Skeletal muscle satellite cell (primary cell): ENCODE data around the gene TCTA. TPM values are rescaled to one million over a fixed set of nuclear protein-coding genes. Genes with fewer than 3 reads are reported as not detected.

Experiments used
- H3K27me3 ChIP-seq: 2 replicates; pipeline ENCODE4 v1.7.0; 2013; ENCODE audit warnings: low read length; ENCODE audit not compliant: control insufficient read depth, insufficient read depth
- H3K36me3 ChIP-seq: 2 replicates; pipeline ENCODE4 v1.7.0; 2013; ENCODE audit warnings: mild to moderate bottlenecking, control low read depth, low read length; ENCODE audit not compliant: insufficient read depth
- H3K4me1 ChIP-seq: 2 replicates; pipeline ENCODE4 v1.7.0; 2013; ENCODE audit warnings: low read length; ENCODE audit not compliant: control insufficient read depth, insufficient read depth
- H3K4me2 ChIP-seq: 2 replicates; pipeline ENCODE4 v1.7.0; 2013; ENCODE audit warnings: mild to moderate bottlenecking, low read length
- H3K4me3 ChIP-seq: 2 replicates; pipeline ENCODE4 v1.7.0; 2013; ENCODE audit warnings: low read length
- H3K9ac ChIP-seq: 2 replicates; pipeline ENCODE4 v1.7.0; 2013; ENCODE audit warnings: mild to moderate bottlenecking, low read depth, low read length, moderate library complexity
- H3K9me3 ChIP-seq: replicated peaks from 2 replicates; pipeline ENCODE4 v1.7.0; 2013; ENCODE audit warnings: mild to moderate bottlenecking, control low read depth, low read length
- total RNA-seq: library from RNA; depleted of rRNA; stranded (reverse); fragments of >200 nt; gene quantifications from 2 replicates; pipeline ENCODE4 v1.2.3, GENCODE V29; 2012; rRNA removed

The TCTA gene, protein sequence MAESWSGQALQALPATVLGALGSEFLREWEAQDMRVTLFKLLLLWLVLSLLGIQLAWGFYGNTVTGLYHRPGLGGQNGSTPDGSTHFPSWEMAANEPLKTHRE
- 16.8 and 17.7 TPM in 2 replicates for total RNA-seq

- H3K27me3 ChIP-seq: no peaks in the 10 kb centered on the region
- H3K4me2 ChIP-seq: peak within 1 kb of the TSS; percentile 97
- H3K9ac ChIP-seq: peak within 1 kb of the TSS; percentile 100
- peak within 1 kb of the TSS; percentile 89 for H3K4me3 ChIP-seq
- H3K36me3 ChIP-seq: peaks cover 16% of the 10 kb centered on the region
- no peaks in the 10 kb centered on the region for H3K9me3 ChIP-seq
- H3K4me1 ChIP-seq: peaks cover 29% of the 10 kb centered on the region
Observed at GRCh38 chr3:49411968-49412631, at the start of gene TCTA, which contains the start of gene RHOA. Gene TCTA, plus strand, starts transcription at chr3:49412423. Its CDS starts 4 bp downstream, at chr3:49412427. Gene RHOA, minus strand, starts transcription at chr3:49411976. Its CDS starts 36,387 bp downstream, at chr3:49375589.

GRCh38 chr3:49362561-49362960 is 49.7 kb upstream of the TCTA start:
- Histone ChIP-seq H3K27me3 (no peaks in the 10 kb centered on the region), H3K36me3 (peaks cover 67% of the 10 kb centered on the region), H3K9me3 (no peaks in the 10 kb centered on the region), H3K9ac (no peak overlapping the region), H3K4me1 (peaks cover 39% of the 10 kb centered on the region), H3K4me3 (no peak overlapping the region), H3K4me2 (no peak overlapping the region)

DNA sequence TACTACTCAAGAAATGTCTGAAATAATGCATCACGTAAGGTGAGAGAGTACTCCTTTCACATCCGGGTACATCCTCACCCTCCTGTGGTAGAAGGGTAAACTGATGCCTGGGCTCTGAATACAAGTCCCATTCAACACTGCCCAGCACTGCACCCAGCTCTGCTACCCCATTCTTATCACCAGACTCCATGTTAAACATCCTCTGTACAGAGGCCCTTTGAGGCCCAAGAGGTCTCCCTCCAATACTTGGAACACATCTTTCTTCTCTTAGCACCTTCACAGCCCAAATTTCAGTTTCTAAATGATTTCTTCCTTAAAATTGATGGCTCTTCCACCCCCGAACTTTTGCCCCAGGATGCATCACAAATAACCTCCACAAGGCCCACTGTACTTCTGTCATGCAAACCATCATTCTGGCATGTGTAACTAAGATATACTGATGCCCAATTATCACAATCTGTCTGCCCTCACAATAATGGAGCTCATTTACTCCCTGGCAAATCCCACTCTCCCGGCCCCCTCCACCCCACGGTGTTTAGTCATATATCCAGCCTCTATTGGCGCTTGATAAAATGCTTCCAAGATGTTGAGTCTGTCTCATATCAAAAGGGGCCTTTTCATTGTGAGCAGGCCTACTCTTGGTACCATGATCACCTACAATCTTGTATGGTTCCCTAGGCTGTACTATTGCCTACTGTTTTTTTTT is 41.5 kb upstream of the TCTA start:
- no peaks in the 10 kb centered on the region for H3K27me3 ChIP-seq
- H3K4me2 ChIP-seq: no peak overlapping the region
- H3K36me3 ChIP-seq: peaks cover 77% of the 10 kb centered on the region

GRCh38 chr3:49371946-49372345 is 40.3 kb upstream of the TCTA start:
- no peaks in the 10 kb centered on the region for H3K9me3 ChIP-seq
- H3K4me1 ChIP-seq: no peaks in the 10 kb centered on the region
- no peak overlapping the region for H3K4me3 ChIP-seq
- peaks cover 69% of the 10 kb centered on the region for H3K36me3 ChIP-seq
- no peaks in the 10 kb centered on the region for H3K27me3 ChIP-seq
- no peak overlapping the region for H3K4me2 ChIP-seq
- H3K9ac ChIP-seq: no peak overlapping the region

More for the DNA sequence above, 41.5 kb upstream of the TCTA start:
- no peak overlapping the region for H3K9ac ChIP-seq
- H3K4me3 ChIP-seq: no peak overlapping the region
- H3K9me3 ChIP-seq: no peaks in the 10 kb centered on the region
- no peaks in the 10 kb centered on the region for H3K4me1 ChIP-seq

DNA sequence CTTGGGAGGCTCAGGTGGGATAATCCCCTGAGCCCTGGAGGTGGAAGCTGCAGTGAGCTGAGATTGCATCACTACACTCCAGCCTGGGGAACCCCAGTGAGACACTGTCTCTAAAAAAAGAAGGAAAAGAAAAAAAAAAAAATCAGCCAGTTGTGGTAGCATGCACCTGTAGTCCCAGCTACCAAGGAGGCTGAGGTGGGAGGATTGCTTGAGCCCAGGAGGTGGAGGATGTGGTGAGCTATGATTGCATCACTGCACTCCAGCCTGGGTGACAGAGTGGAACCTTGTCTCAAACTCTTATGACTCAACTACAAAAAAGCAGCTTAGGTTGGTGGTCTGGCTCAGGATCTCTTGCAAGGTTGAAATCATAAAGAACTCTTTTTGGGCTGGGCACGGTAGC is 34.7 kb upstream of the TCTA start:
- Histone ChIP-seq H3K9ac (no peak overlapping the region), H3K4me1 (peaks cover 20% of the 10 kb centered on the region), H3K36me3 (peaks cover 33% of the 10 kb centered on the region), H3K4me3 (peak overlapping the region; percentile 23), H3K4me2 (peak overlapping the region; percentile 46), H3K27me3 (no peaks in the 10 kb centered on the region), H3K9me3 (no peaks in the 10 kb centered on the region)

DNA sequence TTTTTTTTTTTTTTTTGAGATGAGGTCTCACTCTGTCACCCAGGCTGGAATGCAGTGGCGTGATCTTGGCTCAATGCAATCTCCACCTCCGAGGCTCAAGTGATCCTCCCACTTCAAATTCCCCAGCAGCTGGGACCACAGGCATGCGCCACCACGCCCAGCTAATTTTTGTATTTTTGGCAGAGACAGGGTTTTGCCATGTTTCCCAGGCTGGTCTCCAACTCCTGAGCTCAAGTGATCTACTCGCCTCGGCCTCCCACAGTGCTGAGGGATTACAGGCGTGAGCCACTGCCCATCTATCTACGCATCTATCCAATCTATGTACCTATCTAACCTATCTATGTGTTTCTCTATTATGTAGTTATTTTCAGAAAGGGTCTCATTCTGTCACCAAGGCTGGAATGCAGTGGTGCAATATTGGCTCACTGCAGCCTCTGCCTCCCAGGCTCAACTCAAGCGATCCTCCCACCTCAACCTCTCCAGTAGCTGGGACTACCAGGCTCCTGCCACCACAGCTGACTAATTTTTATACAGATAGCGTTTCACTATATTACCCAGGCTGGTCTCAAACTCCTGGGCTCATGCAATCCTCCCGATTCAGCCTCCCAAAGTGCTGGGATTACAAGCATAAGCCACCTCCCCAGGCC is 33.9 kb upstream of the TCTA start:
- peaks cover 25% of the 10 kb centered on the region for H3K36me3 ChIP-seq
- peak overlapping the region; percentile 53 for H3K4me2 ChIP-seq
- H3K27me3 ChIP-seq: no peaks in the 10 kb centered on the region
- no peaks in the 10 kb centered on the region for H3K9me3 ChIP-seq
- H3K4me3 ChIP-seq: peak overlapping the region; percentile 33
- H3K4me1 ChIP-seq: peaks cover 20% of the 10 kb centered on the region
- peak overlapping the region; percentile 32 for H3K9ac ChIP-seq

- Histone ChIP-seq H3K9ac (no peak overlapping the region), H3K9me3 (no peaks in the 10 kb centered on the region), H3K4me1 (peaks cover 26% of the 10 kb centered on the region), H3K27me3 (no peaks in the 10 kb centered on the region), H3K4me2 (no peak overlapping the region), H3K4me3 (no peak overlapping the region), H3K36me3 (peaks cover 11% of the 10 kb centered on the region)
Observed at GRCh38 chr3:49383387-49383786, 28.8 kb upstream of the TCTA start.

DNA sequence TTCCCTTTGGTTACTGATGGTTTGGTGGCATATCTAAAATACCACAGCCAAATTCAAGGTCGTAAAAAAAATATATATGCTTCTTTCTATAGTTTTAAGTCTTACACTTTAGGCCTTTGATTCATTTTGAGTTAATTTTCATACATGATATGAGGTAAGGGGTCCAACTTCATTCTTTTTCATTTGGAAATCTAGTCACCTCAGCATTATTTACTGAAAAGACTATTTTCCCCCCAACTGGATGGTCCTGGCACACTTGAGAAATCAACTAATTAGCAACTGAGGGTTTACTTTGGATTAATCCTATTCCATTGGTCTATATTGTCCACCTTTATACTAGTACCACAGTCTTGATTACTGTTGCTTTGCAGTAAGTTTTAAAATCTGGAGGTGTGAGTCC is 26.6 kb upstream of the TCTA start:
- Histone ChIP-seq H3K36me3 (peaks cover 18% of the 10 kb centered on the region), H3K9ac (no peak overlapping the region), H3K9me3 (no peaks in the 10 kb centered on the region), H3K4me3 (no peak overlapping the region), H3K4me2 (no peak overlapping the region), H3K27me3 (no peaks in the 10 kb centered on the region), H3K4me1 (peaks cover 14% of the 10 kb centered on the region)

DNA sequence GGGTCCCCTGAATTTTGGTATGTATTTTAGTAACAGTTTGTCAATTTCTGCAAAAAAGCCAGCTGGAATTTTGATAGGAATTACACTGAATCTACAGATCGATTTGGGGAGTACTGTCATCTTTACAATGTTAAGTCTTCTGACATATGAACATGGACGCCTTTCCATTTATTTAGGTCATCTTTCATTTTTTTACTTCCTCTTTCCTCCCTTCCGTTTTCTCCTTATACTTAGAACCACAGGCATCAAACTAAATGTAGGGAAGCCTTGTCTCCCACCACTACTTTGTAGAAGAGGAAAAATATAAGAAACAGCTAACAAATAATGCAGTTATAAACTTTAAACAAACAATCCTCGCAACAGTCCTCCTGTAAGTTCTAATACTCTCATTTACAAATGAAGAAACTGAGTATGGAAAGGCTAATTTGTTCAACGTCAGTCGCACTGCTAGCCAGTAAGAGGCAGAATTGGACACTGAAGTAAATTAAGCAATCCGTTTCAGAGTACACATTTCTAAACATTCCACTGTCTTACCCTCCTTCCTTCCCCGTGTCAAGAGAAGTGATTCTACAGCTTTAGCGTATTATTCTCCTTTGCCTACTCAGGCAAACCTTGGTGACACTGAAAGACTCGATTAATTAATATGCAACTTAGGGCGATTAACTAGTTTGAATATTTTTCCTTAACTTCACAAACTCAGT is 26.0 kb upstream of the TCTA start:
- no peak overlapping the region for H3K9ac ChIP-seq
- H3K27me3 ChIP-seq: no peaks in the 10 kb centered on the region
- H3K4me1 ChIP-seq: peaks cover 14% of the 10 kb centered on the region
- no peak overlapping the region for H3K4me3 ChIP-seq
- H3K4me2 ChIP-seq: no peak overlapping the region
- H3K9me3 ChIP-seq: no peaks in the 10 kb centered on the region
- peaks cover 18% of the 10 kb centered on the region for H3K36me3 ChIP-seq

GRCh38 chr3:49387721-49388120 is 24.5 kb upstream of the TCTA start:
- H3K36me3 ChIP-seq: peaks cover 20% of the 10 kb centered on the region
- H3K4me2 ChIP-seq: no peak overlapping the region
- peaks cover 14% of the 10 kb centered on the region for H3K4me1 ChIP-seq
- H3K4me3 ChIP-seq: no peak overlapping the region
- H3K9ac ChIP-seq: no peak overlapping the region
- H3K9me3 ChIP-seq: no peaks in the 10 kb centered on the region
- no peaks in the 10 kb centered on the region for H3K27me3 ChIP-seq

DNA sequence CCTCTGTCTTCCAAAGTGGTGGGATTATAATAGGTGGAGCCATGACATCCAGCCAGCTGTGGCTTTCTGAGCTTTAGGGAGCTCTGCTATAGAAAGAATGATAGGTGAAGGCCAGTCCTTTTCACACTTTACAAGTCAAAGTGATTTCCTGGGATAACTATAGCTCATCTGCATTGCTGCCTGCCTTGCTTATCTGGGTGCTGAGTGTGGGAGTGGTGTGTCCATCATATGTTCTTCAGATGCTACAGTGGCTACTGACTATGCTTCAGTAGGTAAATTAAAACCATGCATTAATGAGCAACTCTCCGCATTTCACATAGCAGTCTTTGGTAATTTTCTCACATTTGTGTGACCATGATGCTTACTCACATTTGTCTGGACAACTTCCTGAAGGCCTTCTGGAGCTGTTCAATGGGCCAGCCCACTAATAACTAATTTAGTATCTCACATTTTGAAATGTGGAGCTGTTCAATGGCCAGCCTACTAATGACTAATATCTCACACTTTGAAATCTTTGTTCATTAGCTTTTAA is 23.9 kb upstream of the TCTA start:
- Histone ChIP-seq H3K4me1 (peaks cover 14% of the 10 kb centered on the region), H3K9ac (no peak overlapping the region), H3K4me2 (no peak overlapping the region), H3K27me3 (no peaks in the 10 kb centered on the region), H3K36me3 (peaks cover 20% of the 10 kb centered on the region), H3K9me3 (no peaks in the 10 kb centered on the region), H3K4me3 (no peak overlapping the region)
